ENCODE measurements around the gene PLXNA4.

DNA sequence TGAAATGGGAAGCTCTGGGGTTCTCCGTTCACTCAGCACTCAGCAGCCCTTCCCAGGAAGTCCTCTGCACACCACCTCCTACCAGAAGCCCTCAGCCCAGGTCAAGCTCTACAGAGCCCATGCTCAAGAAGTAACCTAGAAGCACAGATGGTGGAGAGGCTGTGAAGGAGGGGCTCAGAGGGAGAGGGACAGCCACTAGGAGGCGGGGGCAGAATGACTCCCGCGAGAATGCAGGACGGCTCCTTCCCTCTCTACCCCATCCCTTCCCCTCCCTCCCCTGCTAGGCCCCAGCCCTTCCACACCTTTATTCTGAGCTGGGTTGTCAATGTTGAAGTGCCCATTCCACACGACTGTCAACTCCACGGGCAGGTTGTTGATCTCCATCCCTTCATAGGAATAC is 373.2 kb downstream of the PLXNA4 start:
- TF ChIP-seq, protein P1, sequence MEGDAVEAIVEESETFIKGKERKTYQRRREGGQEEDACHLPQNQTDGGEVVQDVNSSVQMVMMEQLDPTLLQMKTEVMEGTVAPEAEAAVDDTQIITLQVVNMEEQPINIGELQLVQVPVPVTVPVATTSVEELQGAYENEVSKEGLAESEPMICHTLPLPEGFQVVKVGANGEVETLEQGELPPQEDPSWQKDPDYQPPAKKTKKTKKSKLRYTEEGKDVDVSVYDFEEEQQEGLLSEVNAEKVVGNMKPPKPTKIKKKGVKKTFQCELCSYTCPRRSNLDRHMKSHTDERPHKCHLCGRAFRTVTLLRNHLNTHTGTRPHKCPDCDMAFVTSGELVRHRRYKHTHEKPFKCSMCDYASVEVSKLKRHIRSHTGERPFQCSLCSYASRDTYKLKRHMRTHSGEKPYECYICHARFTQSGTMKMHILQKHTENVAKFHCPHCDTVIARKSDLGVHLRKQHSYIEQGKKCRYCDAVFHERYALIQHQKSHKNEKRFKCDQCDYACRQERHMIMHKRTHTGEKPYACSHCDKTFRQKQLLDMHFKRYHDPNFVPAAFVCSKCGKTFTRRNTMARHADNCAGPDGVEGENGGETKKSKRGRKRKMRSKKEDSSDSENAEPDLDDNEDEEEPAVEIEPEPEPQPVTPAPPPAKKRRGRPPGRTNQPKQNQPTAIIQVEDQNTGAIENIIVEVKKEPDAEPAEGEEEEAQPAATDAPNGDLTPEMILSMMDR (IDR thresholded peaks at IDR 0.05; ENCODE audit: low read depth, low read length), result no peak
- no peak for TF ChIP-seq EZH2phosphoT487 (IDR thresholded peaks at IDR 0.05; ENCODE audit: low read depth)
